HG03575 (cell line): Measurements from ENCODE around the gene FRMD4A.
"Not testable (repeated sequence)": the region's sequence is repeated elsewhere in the genome, so short reads cannot be mapped to it uniquely, and the experiment has no call there.

ENCODE experiments used
- ATAC-seq: cut with Tn5 transposase; IDR thresholded peaks from one replicate; pipeline ENCODE4 v1.9.1; 2021; ENCODE audit not compliant: unreplicated experiment, insufficient number of reproducible peaks, low FRiP score; ENCODE audit errors: extremely low read depth

FRMD4A gene

DNA sequence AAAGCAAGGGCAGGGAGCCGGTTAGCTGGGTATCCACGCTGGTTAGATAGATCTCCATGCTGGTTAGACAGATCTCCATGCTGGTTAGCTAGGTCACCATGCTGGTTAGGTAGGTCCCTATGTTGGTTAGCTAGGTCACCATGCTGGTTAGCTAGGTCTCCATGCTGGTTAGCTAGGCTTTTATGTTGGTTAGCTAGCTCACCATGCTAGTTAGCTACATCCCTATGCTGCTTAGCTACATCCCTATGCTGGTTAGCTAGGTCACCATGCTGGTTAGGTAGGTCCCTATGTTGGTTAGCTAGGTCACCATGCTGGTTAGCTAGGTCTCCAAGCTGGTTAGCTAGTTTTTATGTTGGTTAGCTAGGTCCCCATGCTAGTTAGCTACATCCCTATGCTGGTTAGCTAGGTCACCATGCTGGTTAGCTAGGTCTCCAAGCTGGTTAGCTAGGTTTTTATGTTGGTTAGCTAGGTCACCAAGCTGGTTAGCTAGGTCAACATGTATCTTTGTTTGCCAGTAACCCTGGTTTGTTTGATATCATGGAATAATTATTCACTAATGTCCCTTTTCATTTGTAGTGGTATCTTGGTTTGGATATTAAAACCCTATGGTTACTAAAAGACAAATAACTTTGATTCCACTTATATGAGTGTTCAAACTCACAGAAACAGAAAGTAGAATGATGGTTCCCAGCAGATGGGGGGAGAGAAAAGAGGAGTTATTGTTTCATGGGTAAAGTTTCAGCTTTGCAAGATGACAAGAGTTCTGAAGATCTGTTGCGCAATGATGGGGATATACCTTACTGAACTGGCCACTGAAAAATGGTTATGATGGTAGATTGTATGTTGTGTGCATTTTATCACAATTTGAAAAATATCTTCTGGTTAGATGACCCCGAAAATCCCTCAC lies 607.7 kb downstream of the FRMD4A start:
- no peak for ATAC-seq

DNA sequence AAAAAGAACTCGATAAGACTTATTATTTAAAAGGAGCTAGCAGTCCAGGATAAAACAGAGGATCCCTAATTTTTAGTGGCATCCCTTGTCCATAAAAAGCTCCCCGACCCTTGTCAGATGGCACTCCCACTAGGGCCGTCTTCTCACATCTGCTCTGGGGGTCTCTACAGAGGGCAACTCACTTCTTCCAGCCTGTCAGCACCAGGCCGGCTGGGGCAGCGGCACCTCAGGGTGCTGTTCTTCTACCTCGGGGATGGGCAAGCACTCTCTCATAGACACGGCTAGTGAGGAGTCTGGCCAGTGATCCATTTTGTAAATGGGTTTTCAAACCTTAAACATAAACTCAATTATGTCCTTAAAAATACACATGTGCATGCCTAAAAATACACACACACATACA lies 609.2 kb downstream of the FRMD4A start:
- ATAC-seq = no peak

DNA sequence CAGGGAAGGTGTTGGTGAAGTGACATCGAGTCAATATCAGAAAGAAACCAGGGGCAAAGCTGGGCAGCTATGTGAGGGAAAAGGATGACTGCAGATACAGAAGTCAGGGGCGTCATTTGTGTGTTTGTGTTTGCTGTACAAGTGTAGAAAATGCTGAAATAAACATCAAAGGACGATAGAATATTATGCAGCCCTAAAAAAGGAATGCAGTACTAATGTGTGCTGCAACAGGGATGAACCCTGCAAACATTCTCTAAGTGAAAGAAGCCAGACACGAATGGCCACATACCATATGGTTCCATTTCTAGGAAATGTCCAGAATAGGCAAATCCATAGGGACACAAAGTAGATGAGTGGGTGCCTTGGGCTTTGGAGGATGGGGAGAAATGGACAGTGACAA lies 610.0 kb downstream of the FRMD4A start:
- ATAC-seq = no peak

DNA sequence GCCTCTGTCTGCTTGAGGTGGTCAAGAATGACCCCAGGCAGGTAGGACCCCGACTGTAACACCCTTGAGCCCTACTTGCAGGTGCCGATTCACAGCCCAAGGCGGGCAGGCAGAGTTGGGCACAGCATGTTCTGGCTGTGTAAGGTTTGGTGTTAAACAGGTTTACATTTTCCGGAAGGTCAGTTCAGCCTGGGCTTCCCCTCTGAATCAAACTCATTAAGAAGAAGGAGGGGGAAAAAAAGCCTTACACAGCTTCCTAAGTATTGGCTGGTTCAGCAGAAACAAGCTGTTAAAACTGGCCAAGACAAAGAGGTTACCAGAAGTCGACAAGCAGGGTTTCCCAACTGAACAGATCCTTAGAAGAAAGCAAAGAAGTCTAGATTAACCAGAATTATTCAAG lies 611.3 kb downstream of the FRMD4A start:
- no peak for ATAC-seq

DNA sequence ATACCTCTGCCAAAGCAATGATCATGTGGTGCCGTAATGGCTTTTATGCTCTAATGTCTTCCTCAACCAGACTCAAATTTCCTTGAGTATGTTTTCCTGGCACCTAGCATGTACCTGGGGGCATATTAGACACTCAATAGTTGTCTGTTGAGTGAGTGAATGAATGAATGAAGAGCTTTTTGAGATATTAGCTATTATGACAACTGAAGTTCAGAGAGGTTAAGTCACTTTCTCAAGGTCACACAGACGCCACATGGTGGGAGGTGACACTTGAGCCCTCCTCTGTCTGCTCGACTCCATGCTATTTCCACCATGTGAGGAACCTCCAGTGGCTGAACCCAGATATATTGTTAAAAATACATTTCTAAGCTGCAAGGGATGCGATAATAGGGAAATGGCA lies 611.9 kb downstream of the FRMD4A start:
- ATAC-seq = no peak

DNA sequence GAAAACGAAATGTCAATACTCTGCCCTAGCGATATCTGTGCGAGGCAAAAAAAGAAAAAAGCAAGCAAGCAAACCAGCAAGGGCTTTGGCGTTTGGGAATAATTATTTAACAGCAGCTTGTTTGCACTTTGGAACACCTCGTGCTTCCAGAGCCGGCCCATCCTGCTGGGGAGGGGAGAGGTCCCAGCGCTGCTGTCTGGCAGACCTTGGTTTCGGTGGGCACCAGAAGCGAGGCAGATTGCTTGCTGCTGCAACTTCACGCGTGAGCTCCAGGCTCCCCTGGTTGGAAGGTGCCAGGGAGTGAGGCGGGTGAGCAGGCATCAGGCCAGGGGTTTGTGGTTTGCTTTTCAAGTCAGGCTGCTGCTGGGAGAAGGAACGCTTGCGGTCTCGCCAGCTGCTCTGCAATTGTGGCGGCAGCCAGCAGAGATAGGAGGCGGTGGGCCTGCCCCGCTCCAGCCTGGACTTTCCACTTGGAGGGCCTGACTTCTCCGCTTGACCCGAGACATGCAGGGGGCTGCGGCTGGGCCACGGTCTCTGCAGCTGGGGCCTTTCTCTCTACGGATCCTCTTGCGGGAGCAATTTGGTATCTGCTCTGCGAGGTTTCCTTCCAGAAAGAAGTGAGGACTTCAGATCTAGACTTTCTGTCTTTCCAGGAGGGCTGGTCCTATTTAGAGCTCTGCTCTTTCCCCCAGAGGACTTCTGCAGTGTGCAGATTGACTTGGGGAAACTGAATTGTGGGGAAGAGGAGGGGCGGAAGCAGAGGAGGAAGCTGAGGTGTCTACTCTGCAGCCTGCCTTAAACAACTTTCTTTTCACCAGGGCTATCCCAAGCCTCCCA lies 612.6 kb downstream of the FRMD4A start:
- ATAC-seq = no peak

DNA sequence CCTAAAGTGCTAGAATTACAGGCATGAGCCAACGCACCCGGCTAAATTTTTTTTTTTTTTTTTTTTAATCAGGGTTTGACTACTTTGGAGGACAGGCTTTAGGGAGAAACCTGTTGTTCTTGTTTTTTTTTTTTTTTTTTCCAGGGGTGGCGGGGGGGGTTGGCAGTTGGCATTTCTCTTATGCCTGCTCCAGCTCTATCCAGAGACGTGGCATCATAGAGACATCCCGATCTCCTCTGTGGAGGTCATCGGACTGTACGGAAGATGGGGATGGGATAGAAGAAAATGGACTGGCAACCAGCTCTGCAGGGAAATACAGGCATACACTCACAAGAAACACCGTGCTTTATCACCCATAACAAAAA lies 613.2 kb downstream of the FRMD4A start:
- no peak for ATAC-seq

DNA sequence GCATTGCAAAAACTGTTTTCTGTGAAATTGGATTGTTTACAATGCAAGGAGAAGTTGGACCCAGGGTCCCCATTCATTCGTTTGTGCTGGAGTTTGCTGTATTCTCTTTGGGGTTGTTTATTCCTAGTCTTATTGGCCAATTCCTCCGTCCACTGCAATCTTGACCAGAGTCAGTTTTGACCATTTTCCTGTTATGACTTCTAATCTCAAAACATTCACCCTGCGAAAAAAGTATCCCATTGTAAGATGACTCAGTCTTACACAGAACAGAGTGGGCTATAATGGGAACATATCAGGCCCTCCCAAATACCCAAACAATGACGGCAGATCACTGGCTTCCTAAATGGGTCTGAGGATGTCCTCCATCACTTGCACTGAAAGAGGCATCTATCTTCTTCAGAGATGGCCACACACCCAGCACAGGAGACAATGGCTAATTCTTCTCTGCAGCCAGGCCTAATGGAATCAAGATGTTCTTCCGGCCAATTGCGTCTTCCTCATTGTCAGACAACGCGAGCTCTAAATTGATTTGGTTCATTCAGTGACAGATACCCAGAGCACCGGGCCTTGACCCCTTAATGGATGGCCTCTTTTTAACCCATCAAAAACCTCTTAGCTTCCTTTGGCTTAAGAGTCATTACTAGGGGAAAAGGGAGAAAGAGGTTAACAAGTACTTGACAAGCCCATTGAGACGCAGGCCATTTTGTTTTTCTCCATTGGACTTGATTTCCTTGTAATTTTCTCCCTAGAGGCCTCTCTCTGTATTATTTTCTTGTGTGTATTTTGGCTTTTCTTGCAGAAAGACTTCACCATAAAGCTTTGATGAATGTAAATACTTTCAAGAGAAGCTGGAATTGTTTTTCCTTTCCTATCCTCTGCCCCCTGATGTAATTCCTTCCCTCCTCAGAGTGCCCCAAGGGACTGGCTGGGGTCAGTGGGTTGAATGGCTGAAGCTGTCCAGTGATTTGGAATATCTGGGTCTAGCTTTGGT lies 614.3 kb downstream of the FRMD4A start:
- ATAC-seq = no peak

DNA sequence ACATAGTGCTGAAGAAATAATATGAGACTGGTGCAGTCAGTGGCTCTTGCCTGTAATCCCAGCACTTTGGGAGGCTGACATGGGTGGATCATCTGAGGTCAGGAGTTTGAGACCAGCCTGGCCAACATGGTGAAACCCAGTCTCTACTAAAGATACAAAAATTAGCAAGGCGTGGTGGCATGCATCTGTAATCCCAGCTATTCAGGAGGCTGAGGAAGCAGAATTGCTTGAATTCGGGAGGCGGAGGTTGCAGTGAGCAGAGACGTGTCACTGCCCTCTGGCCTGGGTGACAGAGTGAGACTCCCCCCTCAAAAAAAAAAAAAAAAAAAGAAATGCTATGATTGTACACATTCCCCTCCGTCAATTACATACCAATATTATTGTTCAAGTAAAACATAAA lies 615.1 kb downstream of the FRMD4A start:
- ATAC-seq = not testable (repeated sequence)

DNA sequence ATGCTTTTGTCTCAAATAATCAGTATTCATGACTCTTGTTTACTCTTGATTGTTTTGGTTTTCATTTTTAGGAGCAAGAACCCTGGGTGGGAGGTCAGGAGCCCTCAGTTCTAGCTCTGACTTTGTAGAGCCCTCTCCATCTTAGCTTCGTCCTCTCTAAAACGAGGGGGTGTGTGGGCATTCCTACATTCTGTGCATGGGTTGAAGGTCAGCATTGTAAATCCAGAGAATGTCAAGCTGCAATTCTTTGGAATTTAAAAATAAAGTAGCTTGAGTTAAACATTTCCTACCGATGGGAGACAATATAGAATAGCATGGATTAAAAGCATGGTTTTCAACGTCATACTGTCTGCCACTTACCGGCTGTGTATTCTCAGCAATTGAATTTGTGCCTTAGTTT lies 615.6 kb downstream of the FRMD4A start:
- no peak for ATAC-seq

DNA sequence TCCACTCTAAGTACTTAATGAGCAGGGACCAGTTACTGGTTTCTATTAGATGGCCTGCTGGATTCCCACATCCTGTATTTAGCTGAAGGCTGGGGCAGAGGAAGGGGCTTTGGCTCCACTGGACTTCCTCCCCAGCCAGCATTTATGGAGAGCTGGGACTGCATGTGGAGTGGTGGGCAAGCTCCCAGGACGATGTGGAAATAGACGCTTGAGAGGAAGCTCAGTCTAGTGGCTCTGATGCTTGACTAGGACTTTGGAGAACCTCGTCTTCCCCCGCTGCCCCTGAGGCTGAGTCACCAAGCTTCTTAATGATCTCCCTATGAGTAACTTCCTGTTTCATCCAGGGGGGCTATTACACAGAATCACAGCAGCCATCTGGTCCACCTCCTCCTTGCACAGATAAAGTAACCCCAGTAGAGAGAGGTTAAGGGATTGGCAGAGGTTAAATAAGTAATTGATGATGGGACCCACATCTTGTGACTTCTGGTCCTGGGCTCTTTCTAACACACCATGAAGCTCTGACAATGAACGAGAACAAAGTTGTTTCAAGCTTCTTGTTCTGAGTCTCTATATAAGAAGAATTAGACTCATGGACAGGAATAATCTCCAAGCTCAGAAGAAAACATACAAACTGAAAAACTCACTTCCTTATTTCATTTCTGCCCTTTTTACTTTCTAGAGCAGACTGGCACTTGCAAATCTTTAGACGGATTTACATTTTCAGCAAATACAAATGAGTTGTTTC lies 617.7 kb downstream of the FRMD4A start:
- peak; percentile 60 for ATAC-seq

DNA sequence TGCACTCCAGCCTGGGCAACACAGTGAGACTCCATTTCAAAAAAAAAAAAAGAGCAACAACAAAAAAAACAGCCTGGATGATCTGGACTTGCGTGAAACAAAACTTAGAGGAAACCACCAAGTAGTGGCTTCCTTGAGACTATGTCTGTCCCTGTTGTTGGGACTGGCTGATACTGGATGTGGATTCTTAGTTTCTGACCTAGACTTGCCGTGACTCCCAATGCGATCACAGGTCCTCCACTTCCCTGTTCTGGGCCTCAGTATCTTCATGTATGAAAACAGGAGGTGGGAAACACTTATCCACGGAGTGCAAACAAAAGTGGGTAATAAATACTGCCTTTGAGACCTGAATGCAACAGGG lies 618.3 kb downstream of the FRMD4A start:
- ATAC-seq = no peak

DNA sequence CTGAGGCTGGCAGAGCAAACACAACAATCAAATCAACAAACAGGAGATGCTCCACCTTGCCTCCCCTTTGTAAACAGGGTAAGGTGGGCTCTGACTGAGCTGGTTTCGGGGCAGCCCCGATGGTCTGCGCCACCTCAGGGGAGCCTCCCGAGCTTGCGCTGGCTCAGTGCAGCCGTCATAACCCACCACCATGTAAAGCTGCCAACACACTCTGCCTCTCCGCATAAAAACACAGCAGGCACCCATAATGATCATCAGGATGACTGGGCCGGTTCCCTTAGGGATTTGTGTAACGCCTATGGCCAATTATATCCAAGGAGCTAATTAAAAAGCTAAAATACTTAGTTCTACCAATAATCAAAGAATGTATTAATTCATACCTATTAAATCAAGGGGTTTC lies 619.4 kb downstream of the FRMD4A start:
- ATAC-seq = no peak

DNA sequence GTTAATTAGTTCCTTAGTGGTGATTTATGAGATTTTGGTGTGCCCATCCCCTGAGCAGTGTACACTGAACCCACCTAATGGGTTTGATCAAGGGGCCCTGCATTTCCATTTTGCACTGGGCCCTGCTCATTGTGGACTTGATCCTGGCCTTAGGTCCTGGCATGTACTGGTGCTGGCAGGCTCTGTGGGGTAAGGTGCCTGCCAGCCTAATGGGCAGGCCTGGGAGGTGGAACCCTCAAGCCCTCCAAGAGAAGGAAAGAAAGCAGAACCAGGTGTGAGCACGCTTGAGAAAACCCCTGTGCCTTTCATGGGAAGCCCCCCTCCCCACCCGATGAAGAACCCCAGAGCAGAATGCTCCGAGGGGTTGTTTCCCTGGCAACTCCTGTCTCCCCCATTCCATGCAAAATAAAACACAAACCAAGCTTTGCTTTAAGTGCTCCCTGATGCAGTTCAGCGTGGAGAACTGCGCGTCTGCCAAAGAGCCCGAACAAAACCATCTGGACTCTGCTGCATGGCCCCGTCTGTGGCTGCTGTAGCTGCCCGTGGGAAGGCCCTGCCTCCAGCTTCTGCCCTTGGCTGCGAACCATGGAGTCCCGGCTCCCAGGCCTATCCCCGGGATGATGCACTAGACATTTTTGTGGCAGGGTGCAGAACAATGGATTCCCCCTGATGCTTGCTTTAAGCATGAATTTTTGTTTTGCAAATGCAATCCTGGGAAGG lies 620.6 kb downstream of the FRMD4A start:
- ATAC-seq = no peak

DNA sequence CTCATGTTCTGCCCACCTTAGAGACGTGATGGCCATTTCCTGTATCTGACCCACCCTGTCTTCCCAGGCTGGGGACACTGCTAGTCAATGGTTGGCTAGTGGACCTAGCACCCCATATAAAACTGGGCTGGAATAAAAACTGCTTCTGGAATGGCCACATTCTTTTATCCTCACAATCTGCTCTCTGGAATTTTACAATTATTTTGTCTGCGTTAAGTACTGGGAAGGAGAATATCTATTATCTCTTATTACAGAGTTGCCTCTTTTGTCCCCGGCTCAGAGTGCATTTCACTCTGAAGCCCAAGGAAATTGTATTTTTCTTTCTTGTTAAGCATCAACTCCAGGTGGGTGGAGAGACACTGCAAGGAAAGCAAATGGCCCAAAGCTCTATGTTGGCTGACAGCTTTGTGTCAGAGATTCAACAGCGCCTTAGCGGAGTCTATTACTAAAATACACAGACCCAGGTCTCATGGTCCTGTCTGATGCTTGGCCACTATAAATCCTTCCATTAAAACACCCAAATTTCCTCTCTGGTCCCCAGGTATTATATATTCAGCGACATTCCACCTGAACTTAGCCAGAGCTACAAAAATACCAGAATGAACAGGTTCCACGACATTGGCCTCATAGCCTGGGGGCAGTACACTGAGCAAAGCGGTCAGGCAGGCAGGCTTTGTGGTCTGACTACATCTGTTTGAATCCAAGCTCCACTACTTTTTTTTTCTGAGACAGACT lies 622.3 kb downstream of the FRMD4A start:
- ATAC-seq = no peak

DNA sequence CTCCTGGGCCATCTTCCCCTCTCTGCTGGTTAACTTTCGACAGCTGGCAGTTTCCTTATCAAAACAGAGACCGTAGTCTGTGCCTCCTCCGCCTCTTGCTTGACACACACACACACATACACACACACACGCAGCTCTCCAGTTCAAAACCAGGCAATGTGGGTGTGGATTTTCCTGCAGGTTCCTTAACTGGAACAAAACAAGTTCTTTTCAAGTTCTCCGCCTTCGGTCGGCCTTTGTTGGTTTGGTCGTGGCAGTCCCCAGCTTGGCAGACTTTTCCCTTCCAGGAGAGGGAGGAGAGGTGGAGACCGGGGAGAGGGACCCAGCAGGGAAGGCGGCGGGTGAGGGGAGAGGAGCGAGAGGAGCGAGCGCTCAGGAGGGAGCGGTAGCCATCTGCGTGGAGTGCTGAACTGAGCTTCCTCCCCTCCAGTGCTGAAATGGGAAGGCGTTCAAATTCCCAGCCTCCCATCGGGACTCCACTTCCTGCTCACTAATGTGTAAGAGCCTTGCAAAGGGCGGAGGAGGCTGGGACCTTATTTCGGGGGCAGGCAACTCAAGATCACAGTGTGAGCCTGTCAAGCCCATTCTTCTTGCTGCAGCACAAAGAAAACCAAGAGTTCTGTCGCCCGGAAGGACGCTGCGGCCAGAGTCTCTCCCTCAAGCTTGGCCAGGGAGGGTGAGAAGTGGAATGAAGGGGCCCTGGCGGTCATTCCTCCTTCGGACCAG lies 623.4 kb downstream of the FRMD4A start:
- no peak for ATAC-seq

DNA sequence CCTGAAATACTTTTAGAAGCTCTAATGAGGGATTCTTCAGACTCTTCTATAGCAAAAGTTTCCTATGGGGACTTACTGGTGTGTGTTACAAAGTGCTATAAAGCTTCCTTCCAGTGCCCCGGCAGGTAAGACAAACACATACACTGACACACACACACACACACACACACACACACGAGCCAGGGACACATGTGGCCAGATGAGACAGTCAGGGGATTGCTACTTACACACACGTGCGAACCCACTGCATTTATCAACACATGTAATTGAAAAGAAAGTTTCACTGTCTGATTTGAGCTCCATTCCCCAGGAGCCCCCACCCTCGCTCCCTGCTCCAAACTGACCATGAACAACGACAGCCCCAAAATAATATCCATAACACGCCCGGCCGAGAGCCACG lies 624.1 kb downstream of the FRMD4A start:
- ATAC-seq = no peak
